Fibroblast of skin of back (primary cell): ENCODE results near the gene TSPEAR.

Experiments
- DNase-seq: peaks from one replicate; pipeline ENCODE4 v3.0.0-alpha.2; 2013

Gene TSPEAR

GRCh38 chr21:44539046-44539445, 172.3 kb downstream of the TSPEAR start:
- DNase-seq: no peak

GRCh38 chr21:44537930-44538911, 173.2 kb downstream of the TSPEAR start:
- no peak for DNase-seq

DNA sequence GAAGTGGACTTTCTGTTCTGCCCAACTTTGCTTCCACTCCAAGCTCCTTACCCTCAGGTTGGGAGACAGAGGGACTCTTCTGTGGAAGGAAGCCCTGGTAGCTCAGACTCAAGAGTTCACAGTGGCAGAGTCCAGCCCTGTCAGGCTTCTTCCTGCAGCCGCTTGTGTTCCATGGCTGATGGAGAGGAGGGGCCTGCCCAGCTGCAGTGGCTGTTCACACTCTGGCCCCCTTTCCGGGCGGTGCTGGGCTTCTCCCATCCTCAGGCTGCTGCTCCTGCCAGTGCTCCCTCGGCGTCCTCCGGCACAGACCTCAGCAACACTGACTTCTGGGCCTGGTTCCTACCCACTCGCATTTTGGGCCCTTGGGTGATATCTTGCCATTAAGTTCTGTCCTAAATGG, 175.4 kb downstream of the TSPEAR start:
- DNase-seq: no peak

DNA sequence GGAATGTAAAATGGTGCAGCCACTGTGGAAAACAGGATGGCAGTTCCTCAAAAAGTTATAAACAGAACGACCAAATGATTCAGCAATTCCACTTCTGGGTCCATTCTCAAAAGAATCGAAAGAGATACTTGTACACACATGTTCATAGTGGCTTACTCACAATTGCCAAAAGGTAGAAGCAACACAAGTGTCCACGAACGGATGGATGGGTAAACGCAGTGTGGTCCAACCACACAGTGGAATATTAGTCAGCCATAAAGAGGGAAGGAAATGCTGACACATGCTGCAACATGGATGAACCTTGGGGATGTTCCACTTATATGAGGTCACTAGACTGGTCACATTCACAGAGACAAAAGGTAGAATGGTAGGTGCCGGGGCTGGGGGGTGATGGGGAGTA, 176.7 kb downstream of the TSPEAR start:
- DNase-seq: no peak

- no peak for DNase-seq
These were observed 177.3 kb downstream of the TSPEAR start for GRCh38 chr21:44533891-44534627.

GRCh38 chr21:44533121-44533890, 178.1 kb downstream of the TSPEAR start:
- no peak for DNase-seq

DNA sequence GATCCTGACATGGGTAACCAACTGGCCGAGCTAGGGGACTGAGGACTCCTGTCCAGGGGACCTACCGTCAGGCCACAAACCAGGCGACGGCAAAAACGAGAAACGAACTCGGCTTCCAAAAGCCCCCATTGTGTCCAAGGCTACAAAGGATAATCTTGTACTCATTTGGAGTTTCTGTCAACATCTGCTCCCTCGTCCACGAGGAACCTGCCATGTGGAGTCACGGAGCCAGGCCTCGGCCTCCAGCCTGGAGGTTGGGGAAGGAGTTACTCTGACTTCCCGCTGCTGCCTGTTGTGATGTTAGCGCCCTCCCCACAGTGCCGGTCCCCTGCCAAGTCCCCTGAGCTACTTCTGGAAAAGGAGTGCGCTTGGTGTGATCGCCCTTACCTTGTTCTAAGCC, 178.7 kb downstream of the TSPEAR start:
- no peak for DNase-seq

- DNase-seq: no peak
These were observed 179.5 kb downstream of the TSPEAR start for GRCh38 chr21:44531606-44532564.

- no peak for DNase-seq
These were observed 180.3 kb downstream of the TSPEAR start for GRCh38 chr21:44530903-44531605.

GRCh38 chr21:44530221-44530902, 181.0 kb downstream of the TSPEAR start:
- DNase-seq: no peak

GRCh38 chr21:44529503-44530125, 181.8 kb downstream of the TSPEAR start:
- no peak for DNase-seq

DNA sequence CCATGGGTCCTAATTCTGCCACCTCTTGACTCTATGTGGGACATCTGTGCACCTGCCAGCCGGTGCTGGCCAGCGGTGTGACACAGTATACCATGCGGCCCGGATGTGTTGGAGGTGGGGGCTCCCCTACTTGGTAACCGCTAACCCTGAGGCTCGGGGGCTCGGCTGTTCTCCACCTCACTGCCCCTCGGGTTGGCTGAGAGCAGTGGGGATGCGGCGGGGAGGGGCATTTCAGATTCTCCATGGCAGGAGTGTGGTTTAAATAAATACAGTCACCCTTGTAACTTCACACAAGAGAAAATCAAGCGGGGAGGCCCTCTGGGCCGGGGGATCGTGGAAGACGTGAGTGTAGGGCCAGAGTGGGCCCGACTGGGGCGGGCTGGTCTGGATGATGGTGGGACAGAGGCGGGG, 182.4 kb downstream of the TSPEAR start:
- DNase-seq: no peak

DNA sequence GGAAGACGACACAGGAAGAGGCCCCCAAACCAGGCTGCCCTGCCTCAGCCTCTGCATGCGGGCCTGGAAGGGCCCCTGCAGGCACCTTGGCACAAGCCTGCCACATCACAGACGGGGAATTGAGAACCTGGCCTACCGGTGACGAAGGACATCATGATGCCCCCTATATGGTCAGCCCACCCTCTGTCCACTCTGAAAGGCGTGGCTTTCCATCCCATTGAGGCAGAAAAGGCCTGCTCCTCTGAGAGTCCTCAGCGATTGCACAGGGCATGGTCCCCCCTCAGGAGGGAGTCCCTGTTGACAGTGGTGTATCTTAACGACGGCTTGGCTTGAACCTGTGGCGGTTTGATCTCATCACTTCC, 182.8 kb downstream of the TSPEAR start:
- no peak for DNase-seq

GRCh38 chr21:44527983-44528633, 183.3 kb downstream of the TSPEAR start:
- no peak for DNase-seq

- no peak for DNase-seq
These were observed 184.0 kb downstream of the TSPEAR start for GRCh38 chr21:44527156-44527982.

DNA sequence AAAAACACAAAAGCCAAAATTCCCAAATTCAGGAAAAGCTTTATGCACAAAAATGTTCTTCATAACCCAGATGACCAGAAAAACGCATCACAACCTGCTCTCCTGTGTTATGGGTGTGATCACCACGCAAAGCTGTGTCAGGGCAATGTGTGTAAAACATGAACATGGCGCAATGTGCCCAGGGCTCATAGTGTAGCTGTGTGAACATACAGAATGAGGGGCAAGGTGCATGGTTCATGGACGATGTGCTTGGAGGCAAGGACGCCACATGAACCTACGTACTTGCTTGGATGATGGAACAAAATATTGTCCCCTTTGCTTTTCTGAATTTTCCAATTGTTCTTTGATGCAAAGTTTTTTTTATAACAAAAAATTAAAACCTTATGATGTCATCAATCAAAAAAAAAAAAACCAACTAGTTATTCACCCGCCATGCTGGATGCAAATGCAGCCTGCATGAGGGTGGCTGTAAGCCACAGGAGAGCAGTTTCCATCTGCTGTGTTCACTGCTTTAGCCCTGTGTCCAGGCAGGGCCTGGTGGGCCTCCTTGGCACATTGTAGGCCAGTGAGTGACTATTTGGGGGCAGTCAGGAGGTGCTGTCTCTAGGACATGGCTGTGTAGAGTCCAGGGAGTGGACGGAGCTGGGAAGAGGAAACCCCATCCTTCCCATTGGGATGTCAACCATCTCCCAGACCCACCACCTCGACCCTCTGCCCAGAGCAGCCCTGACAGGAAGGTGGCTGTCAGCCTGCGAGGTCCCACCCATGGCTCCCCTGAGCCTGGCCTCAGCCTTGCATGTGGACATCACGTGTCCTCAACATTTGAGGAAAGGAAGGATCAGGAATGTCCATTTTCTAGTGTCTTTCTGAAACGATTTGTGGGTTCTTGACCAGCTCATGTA, 185.0 kb downstream of the TSPEAR start:
- no peak for DNase-seq

- DNase-seq: no peak
These were observed 185.8 kb downstream of the TSPEAR start for GRCh38 chr21:44525391-44526095.
